Ishikawa (cell line): ENCODE measurements around the gene CNNM4.

Source experiments
- CEBPB ChIP-seq: IDR thresholded peaks from 2 replicates; pipeline ENCODE4 v1.6.1; 2012
- EP300 ChIP-seq: IDR thresholded peaks from 2 replicates; pipeline ENCODE4 v1.6.1; 2012; ENCODE audit warnings: borderline replicate concordance
- FOXM1 ChIP-seq: IDR thresholded peaks from 2 replicates; pipeline ENCODE4 v1.6.1; 2012; ENCODE audit warnings: low read depth, borderline replicate concordance
- MAX ChIP-seq: IDR thresholded peaks from 2 replicates; pipeline ENCODE4 v1.6.1; 2012
- NFIC ChIP-seq: IDR thresholded peaks from 2 replicates; pipeline ENCODE4 v1.6.1; 2012
- RAD21 ChIP-seq: IDR thresholded peaks from 2 replicates; pipeline ENCODE4 v1.6.1; 2012; ENCODE audit warnings: low read depth
- REST ChIP-seq: IDR thresholded peaks from 2 replicates; pipeline ENCODE4 v1.6.1; 2012; ENCODE audit warnings: low read depth, mild to moderate bottlenecking
- TAF1 ChIP-seq: IDR thresholded peaks from 2 replicates; pipeline ENCODE4 v1.6.1; 2012; ENCODE audit warnings: low read depth, mild to moderate bottlenecking
- TCF12 ChIP-seq: IDR thresholded peaks from 2 replicates; pipeline ENCODE4 v1.6.1; 2012; ENCODE audit warnings: low read depth
- YY1 ChIP-seq: IDR thresholded peaks from 2 replicates; pipeline ENCODE4 v1.6.1; 2012; ENCODE audit warnings: low read depth
- ZBTB7A ChIP-seq: IDR thresholded peaks from 2 replicates; pipeline ENCODE4 v1.6.1; 2012; ENCODE audit warnings: low read depth

- TF ChIP-seq NFIC: no peak
- no peak for TF ChIP-seq EP300
- no peak for TF ChIP-seq REST
- TF ChIP-seq MAX: no peak
- no peak for TF ChIP-seq YY1
- TF ChIP-seq TCF12: no peak
- TF ChIP-seq RAD21: no peak
- no peak for TF ChIP-seq FOXM1
- TF ChIP-seq ZBTB7A: no peak
- no peak for TF ChIP-seq CEBPB
- no peak for TF ChIP-seq TAF1
These were observed 46.4 kb downstream of the CNNM4 start for GRCh38 chr2:96807127-96807471.
